Activated CD4-positive, alpha-beta T cell treated with anti-CD3 and anti-CD28 coated beads, Interleukin-2, amount 50 U/mL, for 24 hours (primary cell): Measurements from ENCODE around the gene PLCXD3.
"Not testable (repeated sequence)": the region's sequence is repeated elsewhere in the genome, so short reads cannot be mapped to it uniquely, and the experiment has no call there.

Source experiments
- DNase-seq, 2 donors: peaks; one replicate each; pipeline ENCODE4 v3.0.0-alpha.2; 2020; ENCODE audit warnings: low read depth in 1 of 2, low spot score in 1 of 2

The PLCXD3 gene

GRCh38 chr5:41356786-41357185 is 153.6 kb downstream of the PLCXD3 start:
- no peak for DNase-seq

DNA sequence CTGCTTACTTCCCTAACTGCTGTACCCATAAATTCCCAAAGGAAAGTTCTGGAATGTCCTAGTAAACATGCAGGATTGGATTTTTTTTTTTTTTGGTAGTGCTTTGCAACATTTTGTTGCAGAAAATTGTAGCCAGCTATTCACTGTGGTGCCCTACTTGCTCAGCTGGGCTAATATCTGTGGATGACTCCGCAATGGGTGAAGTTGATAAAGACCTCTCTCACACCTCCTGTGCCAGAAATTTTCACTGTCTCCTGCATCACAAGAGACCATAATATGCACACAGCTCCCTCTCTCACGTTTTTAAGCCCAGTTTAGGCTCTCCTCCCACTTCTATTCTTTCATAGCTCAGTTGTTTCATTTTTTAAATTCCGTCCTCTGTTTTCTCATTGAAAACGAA is 160.6 kb downstream of the PLCXD3 start:
- DNase-seq = no peak

GRCh38 chr5:41347569-41347968 is 162.8 kb downstream of the PLCXD3 start:
- DNase-seq = no peak

DNA sequence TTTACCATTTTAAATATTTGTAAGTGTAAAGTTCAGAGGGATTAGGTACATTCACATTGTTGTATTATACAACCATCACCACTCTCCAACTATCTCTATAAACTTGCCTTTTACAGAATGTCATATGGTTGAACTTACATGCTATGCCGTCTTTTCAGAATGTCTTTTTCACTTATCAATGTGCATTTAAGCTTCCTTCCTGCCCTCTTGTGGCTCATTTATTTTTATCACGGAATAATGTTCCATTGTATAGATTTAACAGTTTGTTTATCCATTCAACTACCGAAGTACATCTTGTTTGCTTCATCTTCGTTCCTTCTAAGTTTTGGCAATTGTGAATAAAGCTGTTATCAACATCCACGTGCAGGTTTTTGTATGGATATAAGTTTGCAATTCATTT is 163.8 kb downstream of the PLCXD3 start:
- DNase-seq = no peak

- no peak for DNase-seq
These were observed 165.1 kb downstream of the PLCXD3 start for GRCh38 chr5:41345295-41345694.

- DNase-seq = no peak
These were observed 171.1 kb downstream of the PLCXD3 start for GRCh38 chr5:41339339-41339738.

DNA sequence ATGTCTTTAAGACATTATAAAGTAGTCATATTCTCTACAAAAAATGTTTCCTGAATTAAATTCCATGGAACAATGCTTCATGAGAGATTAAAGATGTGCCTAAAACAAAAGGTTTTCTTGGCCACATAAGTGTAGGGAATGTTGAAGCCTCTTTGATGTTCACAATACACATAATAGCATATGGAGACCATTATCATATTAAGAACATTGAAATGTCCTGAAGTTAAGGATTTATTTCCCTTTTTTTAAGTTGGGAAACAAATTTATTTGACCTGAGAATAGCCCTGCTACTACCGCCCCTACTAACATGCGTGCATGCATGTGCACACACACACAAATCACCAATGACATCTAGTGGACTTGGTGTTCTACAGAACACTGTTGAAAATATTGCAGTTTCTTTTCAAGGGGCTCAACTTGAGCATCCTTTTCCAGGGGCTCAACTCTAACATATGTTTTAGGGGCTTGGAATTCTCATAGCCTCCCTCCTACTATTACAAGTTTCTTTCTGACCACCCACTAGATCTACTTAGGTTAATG is 172.2 kb downstream of the PLCXD3 start:
- DNase-seq = no peak

- no peak for DNase-seq
These were observed 172.7 kb downstream of the PLCXD3 start for GRCh38 chr5:41337724-41338123.

DNA sequence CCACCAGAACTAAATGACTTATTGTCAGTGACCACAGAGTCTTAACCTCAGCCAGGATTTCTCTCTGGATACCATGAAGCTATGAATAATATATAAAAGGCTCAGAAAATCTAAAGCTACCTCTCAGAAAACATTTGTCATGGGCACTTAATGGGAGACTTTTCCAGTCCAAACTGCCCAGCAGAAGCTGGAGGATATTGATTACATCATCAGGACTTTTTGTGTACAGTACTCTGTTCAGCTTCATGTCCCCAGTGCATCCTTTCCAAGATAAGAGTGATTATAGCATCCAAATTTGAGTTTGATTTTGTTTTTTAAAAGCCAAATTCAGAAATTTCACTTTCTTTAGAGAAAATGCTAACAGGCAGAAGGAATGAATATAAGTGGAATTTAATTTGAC is 173.2 kb downstream of the PLCXD3 start:
- no peak for DNase-seq

DNA sequence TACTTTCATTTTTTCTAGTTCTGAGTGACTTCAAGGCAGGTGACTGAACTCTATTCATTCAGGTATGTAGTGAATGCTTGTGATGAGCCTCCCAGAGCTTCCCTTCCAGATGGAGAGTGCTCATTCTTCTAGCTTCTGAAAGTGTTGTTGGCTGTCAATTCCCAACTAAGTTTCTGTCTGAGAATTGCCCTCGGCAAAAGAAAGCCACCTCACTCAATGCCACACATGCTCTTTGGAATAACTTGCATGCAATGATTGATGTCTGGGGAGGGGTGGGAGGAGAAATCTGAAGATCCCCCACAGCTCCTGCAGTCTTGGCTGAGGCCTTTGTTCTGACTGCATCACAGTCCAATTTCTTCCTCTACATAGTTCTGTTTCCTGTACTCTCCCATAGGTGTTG is 173.9 kb downstream of the PLCXD3 start:
- DNase-seq = no peak

DNA sequence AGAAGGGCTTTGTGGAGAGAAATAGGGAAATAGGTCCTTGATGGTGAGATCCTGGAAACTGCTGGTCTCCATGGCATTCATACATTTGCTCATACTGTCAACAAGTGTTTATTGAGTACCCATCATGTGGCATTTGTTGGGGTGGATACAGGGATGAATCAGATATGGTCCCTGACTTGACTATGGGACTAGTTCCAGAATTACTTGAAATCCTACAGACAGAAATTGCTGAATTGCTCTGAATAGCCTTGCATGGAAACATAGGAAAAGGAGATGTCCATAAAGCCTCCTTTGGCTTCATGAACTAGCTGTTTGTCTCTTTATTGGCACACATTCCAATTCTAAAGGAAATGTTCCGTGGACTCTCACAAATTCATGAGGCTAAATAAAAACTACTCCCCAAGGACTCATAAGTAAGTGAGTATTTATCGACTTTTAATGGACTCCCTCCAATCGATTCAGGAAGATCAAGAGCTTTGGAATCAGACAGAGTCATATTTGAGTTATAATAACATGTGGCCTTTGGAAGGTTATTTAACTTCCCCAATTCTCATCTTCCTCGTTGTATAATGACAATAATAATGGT is 174.7 kb downstream of the PLCXD3 start:
- no peak for DNase-seq

- no peak for DNase-seq
These were observed 175.6 kb downstream of the PLCXD3 start for GRCh38 chr5:41334758-41335157.

DNA sequence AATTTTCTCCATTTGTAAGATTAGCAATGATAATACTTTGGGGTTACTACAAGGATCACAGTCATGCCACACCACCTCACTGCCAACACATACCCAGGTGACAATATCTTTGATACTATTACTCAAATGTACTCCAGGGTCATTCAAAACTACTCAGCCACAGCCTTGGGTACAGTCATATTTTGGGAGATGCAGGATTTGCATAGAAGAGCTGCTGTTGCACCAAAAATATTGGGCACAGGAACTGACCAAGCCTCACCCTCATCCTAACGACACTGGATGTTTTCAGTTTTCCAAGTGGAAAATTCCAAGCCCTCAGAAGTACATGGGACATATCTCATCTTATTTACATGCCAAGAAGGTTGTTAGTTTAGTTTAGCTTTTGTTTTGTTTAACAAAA is 176.2 kb downstream of the PLCXD3 start:
- DNase-seq = no peak

DNA sequence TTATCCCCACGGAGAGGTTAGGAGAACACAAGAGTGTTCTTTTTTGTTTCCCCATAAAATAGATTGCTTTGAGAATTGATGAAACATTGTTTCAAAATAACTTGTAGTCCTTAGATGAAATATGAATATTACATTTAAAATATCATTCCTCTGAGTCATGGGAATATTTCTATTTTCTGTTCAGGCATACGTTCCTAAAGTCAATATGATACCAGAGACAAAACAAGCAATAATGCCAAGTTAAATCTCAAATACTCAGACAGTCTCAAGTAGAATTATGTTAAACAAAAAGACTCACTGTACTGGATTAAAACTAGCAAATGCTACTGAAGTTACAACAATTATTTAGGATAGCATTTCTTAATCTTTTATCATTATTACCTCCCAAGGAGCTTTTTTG is 185.3 kb downstream of the PLCXD3 start:
- DNase-seq = no peak

- DNase-seq = not testable (repeated sequence)
These were observed 187.6 kb downstream of the PLCXD3 start for GRCh38 chr5:41322826-41323225.

- no peak for DNase-seq
These were observed 197.8 kb downstream of the PLCXD3 start for GRCh38 chr5:41312478-41313060.

- DNase-seq = no peak
These were observed 198.3 kb downstream of the PLCXD3 start for GRCh38 chr5:41312066-41312465.

- DNase-seq = no peak
These were observed 201.1 kb downstream of the PLCXD3 start for GRCh38 chr5:41309275-41309674.

GRCh38 chr5:41306005-41306404 is 204.4 kb downstream of the PLCXD3 start:
- no peak for DNase-seq

DNA sequence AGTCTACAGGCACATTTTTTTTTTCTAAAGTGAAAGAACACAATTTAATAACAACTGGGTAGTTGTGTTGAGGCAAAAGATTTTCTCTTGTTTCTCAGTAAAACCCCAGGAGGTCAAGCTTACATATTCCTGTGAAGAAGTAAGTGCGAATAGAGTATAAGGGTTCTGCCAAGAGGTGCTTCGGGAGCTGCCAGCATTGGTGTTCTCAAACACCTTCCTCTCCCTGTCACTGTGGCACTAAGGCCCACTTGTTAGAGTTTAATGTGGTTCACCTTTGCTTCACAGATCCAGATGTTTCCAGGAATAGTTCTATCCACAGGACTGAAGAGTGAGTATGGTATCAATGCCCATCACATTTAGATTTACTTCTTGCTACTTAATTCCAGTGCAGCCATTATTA is 205.3 kb downstream of the PLCXD3 start:
- DNase-seq = no peak

DNA sequence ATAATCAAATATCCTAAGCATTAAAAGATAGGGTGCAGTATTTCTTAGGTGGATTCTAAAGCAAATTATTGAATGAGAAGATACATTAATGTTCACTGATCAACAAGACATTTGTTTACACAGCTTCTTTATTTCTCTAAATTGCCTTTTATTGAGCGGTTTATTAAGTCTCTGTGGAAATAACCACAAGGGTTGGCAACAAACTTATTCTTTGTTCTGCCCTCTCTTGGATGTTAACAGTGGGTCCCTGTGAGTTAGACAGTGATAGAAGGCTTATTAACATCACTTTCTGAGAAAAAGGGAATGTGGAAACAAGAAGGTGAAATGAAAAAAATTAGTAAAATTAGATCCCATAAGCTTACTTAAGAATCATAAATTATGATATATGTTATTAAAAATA is 214.3 kb downstream of the PLCXD3 start:
- no peak for DNase-seq

- no peak for DNase-seq
These were observed 219.1 kb downstream of the PLCXD3 start for GRCh38 chr5:41291323-41291722.

DNA sequence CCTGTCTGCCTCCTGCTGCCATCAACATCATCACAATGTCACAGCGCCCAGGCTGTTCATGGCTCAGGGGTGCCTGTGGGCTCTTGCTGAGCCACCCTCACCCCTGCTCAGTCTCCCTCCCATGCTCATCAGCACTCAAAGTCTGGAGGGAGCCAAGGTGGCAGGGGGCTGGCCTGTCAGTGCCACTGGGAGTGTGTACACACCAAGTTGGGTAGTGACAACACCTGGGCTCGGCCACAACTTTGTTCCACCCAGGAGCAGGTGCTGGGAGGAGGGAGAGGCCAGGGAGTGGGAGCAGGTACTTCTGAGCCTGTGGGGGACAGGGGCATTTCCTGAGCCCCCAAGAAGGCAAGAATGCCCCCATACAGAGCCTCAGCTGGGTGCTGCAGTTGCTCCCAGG is 219.6 kb downstream of the PLCXD3 start:
- no peak for DNase-seq
